Mesenteric fat pad (tissue), 1 donor: Measurements from ENCODE around the gene SNX14. TPM values are rescaled to one million over a fixed set of nuclear protein-coding genes. Genes with fewer than 3 reads are reported as not detected.
"Not testable (repeated sequence)": the region's sequence is repeated elsewhere in the genome, so short reads cannot be mapped to it uniquely, and the experiment has no call there.

Experiments
- DNase-seq: peaks from one replicate; pipeline ENCODE4 v3.0.0-alpha.2; 2020; ENCODE audit warnings: low spot score
- long read RNA-seq: library from polyadenylated mRNA; unstranded; transcript quantifications from one replicate; pipeline ENCODE4 v2.0.0, GENCODE V29; 2020
- total RNA-seq: library from RNA; stranded (reverse); fragmentation: NEBNext Ultra II Directional; extraction: Animal tissue kit (Norgen Biotek cat#: 25700); gene quantifications from one replicate; pipeline ENCODE4 v1.2.1, GENCODE V29; 2021
- donor health status: DM: yes; HTN: yes; CAD: no.

SNX14 gene, protein sequence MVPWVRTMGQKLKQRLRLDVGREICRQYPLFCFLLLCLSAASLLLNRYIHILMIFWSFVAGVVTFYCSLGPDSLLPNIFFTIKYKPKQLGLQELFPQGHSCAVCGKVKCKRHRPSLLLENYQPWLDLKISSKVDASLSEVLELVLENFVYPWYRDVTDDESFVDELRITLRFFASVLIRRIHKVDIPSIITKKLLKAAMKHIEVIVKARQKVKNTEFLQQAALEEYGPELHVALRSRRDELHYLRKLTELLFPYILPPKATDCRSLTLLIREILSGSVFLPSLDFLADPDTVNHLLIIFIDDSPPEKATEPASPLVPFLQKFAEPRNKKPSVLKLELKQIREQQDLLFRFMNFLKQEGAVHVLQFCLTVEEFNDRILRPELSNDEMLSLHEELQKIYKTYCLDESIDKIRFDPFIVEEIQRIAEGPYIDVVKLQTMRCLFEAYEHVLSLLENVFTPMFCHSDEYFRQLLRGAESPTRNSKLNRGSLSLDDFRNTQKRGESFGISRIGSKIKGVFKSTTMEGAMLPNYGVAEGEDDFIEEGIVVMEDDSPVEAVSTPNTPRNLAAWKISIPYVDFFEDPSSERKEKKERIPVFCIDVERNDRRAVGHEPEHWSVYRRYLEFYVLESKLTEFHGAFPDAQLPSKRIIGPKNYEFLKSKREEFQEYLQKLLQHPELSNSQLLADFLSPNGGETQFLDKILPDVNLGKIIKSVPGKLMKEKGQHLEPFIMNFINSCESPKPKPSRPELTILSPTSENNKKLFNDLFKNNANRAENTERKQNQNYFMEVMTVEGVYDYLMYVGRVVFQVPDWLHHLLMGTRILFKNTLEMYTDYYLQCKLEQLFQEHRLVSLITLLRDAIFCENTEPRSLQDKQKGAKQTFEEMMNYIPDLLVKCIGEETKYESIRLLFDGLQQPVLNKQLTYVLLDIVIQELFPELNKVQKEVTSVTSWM
- 57.2 TPM for total RNA-seq
- long read RNA-seq, transcript SNX14-203 (28 exons, 3,111 nt), result major isoform, 5 of 21 reads
- long read RNA-seq, partial matches to known transcripts, result 9 of 21 reads
- long read RNA-seq, other reads (novel, unspliced or antisense), result 4 of 21 reads

DNA sequence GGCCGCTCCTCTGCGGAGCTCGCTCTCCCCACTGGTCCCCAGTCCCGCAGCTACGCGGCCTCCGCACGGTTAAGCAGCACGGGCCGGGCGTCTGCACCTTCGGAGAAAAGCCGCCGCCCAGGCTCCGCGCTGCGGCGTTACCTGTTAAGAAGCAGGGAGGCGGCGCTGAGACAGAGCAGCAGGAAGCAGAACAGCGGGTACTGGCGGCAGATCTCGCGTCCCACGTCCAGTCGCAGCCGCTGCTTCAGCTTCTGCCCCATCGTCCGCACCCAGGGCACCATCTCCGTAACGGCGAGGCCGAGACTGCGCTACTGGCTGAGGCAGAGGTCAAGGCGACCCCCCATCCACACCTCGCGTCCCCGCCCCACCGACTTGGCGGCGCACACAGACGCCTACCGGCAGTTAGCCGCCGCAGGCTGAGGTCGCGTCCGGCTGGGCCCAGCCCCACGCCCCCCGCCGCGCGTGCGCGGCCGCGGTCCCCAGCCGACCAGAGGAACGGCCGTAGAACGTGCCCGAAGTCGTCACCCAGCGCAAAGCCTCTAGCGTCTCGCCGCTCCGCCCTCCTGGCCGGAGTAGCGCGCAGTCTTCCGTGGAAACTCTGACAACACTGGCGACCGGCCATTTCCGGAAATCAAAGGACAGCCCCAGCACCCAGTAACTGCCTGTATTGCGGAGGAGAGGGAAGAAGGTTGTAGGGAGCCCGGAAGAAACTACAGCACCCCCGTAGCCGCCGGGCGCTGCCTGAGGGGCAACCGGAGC is at the start of gene SNX14:
Gene SNX14 (minus strand): TSS at position 421 of the 759 bp plus-strand sequence. CDS start 140 bp downstream, at position 281.
- peak; percentile 99 for DNase-seq

DNA sequence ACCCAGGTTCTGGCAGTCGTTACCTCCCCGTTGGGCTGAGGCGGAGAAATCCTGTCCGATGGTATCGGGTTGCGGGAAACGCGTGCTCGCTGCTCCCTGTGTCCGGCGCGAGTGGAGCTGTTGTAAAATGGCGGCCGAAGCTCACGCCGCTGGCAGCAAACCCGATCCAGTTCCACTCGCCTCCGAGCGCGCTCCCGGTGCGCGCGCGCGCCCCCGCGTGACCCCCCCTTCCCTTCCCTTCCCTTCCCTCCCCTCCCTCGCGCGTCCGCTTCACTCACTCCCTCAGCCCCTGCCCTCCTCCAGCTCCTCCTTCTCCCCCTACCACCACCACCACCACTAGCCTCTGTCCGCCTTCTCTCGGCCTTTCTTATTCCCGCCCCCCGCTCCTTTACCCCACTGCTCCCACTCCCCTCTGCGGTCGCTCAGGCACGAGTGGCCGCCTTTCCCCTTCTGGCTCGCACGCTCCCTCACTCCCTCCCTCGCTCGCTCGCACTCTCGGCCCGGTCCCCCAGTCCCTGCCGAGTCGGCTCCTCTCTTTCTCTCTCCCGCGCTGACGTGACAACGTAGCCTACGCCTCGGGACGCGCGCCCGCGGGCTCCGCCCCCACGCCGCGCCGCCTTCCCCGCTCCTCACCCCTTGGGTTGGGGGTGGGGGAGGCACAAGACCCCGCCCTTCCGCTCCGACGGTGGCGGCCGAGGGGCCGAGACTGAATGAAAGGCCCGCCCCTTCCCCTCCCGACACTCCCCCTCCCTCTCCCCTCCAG is 49.3 kb upstream of the SNX14 start, which contains the start of gene SYNCRIP:
Gene SYNCRIP (minus strand): TSS at position 113 of the 763 bp plus-strand sequence. CDS start 1,447 bp downstream, outside the sequence.
- DNase-seq, result peak; percentile 100

DNA sequence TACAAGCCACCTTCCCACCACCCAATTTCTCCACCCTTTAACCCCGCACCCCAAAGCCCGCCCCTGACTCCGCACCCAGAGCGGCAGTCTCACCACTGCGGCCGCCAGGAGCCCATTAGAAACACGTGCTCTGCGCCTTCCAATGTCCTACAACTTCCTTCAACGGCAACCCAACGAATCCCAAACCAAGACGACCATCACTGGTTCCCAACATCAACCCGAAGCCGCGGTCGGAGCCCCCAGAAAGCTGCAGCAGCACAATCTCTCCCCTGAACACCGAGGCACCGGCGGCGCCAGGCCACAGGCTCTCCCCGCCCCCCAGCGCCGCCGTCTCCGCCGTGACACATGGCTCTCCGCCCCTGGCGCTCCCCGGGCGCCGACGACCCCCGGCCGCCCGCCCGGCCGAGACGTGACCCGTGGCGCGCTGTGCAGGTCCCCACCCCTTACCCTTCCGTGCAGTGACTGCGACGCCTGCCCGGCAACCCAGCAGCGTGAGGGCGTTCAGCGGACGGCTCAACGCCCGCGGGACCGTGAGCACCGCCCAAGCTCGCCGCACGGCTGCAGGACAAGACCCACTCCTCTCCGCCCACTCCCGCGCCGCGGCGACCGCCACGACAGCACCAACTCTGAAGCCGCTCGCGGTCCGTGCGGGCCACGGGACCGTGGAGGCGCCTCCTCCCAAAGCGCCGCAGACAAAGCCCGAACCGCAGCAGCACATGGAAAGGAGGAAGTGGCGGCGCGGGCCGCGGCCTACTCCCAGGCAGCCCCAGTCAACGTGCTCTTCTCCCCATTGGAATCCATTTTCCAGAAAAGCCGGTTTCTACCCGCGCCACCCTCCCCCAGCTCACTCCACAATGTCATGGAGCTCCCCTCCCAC is 48.5 kb upstream of the SNX14 start:
- peak; percentile 92 for DNase-seq

DNA sequence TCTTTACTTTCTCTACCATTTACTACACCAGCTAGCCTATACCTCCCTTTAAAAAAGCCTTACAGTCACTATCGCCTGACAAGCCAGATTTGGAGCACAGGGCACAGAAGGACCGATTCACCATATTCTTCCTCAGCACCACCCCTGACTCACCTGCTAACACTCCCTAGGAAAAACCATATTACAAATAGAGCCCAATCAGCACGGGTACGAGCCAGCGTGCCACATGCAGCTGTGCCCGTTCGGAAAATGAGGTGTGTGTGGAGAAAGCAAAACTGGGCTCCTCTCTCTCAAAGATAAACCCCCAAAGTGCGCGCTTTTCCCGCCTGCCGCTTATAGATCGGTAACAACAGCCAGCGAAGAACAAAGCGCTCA is 47.9 kb upstream of the SNX14 start:
- DNase-seq, result no peak

DNA sequence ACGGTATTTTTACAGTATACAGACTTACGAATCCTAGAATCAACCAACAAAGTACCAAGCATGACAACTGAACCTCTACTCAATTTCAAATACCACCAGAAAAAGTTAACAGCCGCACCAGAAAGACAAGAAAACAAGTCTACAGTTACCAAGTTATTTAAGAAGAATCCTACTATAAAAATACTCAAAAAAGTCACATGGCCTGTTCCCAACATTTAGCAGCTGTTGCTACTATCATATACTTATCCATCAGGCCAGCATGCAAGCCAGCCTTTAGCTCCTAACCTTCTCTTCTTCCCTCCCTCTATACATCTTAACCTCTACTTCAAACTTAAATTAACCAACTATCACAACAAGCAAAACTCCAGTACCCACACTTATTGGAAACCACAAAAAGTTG is 47.2 kb upstream of the SNX14 start:
- no peak for DNase-seq

DNA sequence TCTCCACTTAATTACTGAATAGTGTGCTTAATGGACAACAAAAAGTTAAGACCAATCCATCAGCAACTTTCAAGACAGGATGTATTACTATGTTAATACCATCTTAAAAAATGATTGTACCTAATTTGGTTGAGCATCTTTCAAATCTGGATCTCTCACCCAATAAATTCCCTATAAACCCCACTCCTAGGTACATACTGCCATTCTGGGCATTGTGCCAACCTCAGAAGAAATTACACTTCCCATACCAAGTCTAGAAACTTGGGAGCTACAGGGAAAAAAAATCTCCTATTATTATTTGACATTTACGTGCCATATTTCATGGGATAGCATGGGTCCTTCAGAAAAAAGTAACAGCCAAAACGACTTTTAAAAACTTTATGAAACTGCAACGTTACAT is 43.9 kb upstream of the SNX14 start:
- no peak for DNase-seq

DNA sequence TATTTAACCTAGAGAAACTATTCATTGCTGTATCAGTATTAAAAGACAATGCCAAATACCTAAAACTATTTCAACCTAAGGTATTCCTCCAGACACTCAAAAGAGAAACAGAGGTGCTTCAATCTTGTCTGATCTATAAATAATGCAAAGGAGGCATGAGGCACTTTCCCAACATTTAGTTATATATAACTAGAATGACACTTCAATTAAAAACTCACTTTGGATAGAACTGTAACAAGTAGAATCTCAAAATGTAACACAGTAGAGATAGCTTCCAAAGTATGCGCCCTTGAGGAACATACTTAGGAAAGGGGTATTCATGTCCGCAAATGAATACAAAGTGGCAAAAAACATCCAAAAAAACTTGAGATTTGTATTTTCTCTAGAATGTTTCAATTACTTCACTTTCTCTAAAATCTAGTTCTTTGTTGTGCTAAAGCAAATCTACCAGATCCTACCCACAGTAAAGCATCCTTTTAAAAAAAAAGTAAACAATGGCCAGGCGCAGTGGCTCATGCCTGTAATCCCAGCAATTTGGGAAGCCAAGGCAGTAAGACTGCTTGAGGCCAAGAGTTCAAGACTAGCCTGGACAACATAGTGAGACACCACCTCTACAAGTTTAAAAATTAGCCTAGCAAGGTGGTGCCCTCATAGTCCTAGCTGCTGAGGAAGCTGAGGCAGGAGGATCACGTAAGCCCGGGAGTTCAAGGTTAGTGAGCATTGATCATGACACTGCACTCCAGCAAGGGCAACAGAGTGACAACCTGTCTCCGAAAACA is 38.7 kb upstream of the SNX14 start:
- no peak for DNase-seq

DNA sequence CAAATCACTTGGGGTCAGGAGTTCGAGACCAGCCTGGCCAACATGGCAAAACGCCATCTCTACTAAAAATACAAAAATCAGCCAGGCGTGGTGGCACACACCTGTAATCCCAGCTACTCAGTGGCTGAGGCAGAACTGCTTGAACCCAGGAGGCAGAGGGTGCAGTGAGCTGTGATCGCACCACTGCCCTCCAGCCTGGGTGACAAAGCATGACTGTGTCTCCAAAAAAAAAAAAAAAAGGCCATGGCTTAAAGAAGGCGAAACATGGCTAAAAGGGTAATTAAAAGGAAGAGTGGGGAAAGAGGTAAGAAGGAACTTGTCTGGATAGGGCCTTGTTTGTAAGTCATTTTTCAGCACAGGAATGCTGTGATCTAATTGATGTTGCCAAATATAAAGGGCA is 37.5 kb upstream of the SNX14 start:
- not testable (repeated sequence) for DNase-seq

DNA sequence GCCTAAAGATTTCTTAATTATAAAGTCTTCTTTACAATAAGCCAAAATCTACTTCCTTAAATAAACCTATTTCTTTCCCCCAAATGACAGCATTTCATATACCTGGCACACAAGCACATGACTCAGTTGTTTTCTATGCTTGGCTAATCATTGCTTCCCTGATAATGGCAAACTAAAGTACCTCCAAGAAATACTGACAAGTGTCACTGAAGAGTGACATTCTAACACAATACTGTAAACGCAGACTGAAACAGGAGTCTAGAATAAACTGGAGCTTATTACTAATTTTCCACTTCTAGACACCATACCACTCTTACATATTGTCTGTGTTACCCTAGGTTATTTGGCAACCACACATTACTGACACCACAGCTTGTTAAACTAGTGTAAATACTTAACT is 34.7 kb upstream of the SNX14 start:
- DNase-seq, result no peak

DNA sequence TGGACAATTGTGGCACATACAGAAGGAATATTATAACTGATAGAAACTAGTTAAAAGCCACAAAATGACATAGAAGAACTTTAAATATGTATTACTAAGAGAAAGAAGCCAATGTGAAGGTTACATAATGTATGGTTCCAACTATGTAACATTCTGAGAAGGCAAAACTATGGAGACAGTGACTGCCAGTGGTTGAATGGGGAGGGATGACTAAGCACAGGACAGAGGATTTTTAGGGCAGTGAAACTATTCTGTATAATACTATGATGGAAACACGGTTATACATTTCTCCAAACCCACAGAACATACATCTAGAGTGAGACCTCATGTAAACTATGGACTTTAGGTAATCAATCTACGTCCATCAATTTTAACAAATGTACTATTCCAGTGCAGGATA is 26.6 kb upstream of the SNX14 start:
- DNase-seq, result no peak

DNA sequence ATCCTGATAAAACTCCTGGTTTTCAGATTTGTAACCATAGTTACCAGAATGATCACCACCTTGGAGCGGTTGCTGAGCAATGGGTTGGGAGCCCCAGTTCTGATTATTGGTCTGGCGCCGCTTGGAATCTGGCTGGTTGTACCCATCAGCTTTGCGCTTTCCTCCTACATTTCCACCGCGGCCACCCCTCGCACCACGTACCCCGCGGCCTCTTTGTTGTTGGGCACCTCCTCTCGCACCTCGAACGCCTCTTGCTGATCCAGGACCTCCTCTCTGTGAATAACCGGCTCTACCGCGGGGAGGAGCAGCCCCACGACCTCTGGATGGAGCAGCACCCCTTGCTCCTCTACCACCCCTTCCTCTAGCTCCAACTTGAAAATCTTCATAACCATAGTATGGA is 21.1 kb upstream of the SNX14 start:
- DNase-seq, result no peak

DNA sequence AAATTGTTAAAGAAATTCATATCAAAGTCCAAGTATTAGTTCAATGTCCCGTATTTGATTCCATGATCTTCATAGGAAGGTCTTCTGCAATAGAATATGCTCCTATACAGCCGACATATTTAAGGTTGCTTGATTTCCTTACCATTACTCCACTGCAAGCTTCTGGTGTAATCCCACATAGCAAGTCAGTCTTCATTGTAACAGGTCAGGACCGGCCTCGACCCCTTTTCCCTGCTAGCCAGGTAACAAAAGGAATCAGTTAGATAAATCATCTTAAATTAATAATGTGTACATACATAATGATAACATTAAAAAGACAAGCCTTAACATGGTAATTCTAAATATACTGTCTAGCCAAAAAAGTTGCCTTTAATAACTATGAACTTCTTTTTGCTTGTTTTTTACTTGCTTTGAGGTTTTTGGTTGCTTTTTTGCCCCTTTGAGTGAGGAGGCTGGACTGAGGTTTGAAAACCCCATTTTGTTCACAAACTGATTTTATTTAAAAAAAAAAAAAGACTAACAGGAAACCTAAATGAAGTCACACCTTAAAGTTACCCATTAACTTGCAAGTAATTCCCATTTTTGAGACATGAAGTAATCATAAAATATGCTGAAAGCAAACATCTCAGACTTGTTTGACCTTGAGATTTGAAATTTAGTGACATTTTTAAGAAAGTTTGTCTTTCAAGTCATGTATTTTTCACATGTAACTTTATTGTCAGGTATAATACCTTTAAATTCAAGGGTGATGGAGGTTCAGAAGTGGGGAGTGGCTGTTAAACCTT is 19.2 kb upstream of the SNX14 start:
- no peak for DNase-seq

DNA sequence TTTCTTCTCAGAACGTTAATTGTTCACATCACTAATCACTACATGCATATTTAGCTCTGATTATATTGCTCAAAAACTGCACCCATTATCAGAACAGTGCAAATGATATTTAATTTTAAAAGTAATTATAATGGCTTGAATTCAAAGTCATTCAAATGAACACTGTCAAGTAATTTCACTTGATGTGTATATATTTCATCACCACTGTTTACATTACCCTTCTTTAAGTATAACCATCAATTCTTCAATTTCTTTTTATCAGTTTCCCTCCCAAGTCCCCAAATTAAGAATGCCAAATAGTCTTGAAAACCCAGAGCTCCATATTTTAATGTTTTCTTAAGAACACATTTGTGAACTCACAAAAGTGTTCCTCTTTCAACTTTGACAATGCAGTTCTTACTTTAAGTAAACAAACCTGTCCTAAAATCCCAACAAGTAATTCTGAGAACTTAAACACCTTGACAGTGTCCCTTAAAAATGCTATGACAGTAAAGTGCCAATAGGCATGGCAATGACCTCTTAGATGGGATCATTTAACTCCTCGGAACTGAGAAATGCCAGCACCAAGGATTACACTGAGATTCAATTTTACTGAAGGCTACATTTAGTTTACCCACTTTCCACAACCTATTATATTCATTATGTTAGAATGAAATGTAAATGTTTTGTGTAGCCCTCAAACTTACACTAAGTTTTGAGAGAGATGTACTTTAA is 16.7 kb upstream of the SNX14 start:
- DNase-seq, result no peak

DNA sequence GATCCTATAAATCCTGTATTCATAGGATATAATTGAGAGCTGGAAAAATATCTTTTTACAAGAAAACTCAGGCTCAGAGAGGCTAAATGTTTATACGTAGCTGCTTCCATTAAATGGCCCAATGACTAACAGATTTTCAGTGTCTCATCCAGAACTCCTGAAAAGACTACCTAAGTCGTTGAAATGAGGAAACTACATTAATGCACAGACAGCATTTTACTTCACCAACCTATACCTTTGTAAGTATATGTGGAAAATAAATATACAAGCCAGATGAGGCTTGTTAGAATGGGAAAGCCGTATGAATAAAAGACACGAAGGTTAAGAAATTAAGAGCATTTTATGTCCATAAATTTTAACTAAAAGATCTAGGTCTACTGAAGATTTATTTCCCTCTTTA is 8.4 kb upstream of the SNX14 start:
- no peak for DNase-seq

DNA sequence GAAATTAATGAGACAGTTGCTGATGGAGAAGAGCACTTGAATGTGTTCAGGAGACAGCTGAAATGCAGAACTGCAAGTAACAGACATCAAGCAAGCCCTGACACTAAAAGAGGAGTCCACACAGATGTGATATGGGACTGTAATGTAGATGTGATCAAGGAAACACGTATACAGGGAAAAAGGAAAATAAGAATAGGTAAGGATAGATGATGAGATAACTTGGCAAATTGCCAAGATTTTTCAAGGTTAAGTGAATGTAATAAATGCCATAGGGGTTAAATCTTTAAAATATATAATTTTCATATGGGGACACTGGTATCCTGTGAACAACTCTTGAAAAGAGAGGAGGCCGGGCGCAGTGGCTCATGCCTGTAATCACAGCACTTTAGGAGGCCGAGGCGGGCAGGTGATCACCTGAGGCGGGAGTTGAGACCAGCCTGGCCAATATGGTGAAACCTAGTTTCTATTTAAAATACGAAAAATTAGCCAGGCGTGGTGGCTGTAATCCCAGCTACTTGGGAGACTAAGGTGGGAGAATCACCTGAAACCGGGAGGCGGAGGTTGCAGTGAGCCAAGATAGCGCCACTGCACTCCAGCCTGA is 7.2 kb upstream of the SNX14 start:
- no peak for DNase-seq

DNA sequence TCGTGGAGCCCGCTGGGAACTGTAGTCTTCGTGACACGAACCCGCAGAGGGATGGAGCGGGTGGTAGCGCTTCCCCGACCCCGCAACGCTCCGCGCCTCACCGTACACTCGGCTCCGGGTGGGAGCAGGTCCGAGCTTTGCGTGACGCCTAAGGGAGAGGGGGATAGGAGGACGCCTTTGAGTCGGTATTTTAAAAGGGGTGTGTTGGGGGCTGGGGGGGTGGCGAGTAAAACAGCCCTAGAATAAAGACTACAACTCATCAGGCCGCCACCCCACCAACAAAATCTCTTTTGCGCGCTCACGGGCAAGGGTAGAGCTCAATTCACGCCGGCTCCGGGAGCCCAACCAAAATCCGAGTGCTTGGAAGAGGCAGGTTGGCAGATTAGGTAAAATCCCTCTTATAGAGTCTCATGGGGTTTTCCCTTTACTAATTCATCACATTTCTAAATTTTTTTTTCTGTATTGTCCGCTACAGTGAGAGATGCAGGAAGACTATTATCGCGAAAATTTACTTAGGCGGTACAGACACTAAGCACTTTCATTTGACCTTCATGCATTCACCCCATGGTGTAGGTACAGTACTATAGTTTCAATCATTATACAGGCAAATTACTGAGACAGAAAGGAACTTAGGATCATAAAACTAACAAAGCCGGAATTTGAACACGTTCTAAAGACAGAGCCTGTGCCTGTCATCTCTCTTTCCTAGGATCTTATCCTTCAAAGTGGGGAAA is 706 bp upstream of the SNX14 start:
- no peak for DNase-seq
